AG09309 (cell line): ENCODE data around the gene ANLN.

Experiments
- DNase-seq: peaks from one replicate; pipeline ENCODE4 v3.0.0-alpha.2; 2010; ENCODE audit warnings: low read depth
- H3K4me3 ChIP-seq: 2 replicates; pipeline ENCODE4 v1.5.1; 2011; ENCODE audit warnings: mild to moderate bottlenecking, low read depth, low read length, moderate library complexity; ENCODE audit not compliant: control insufficient read depth
- CTCF ChIP-seq: IDR thresholded peaks from 2 replicates; pipeline ENCODE4 v1.5.1; 2011; ENCODE audit warnings: mild to moderate bottlenecking, low read depth, low read length, inconsistent platforms; ENCODE audit not compliant: insufficient read depth, control insufficient read depth; ENCODE audit errors: missing control alignments

Gene ANLN

GRCh38 chr7:36389371-36390198 is at the start of gene ANLN:
Gene ANLN, plus strand, starts transcription at chr7:36389862. Its CDS starts 165 bp downstream, at chr7:36390027.
- H3K4me3 ChIP-seq: peak within 1 kb of the TSS; percentile 64
- TF ChIP-seq CTCF: no peak
- DNase-seq: peak; percentile 74

- TF ChIP-seq CTCF: no peak
- no peak overlapping the region for H3K4me3 ChIP-seq
- DNase-seq: no peak
These were observed 46.1 kb upstream of the ANLN start for GRCh38 chr7:36343548-36343947.

- TF ChIP-seq CTCF: no peak
These were observed 45.0 kb upstream of the ANLN start for GRCh38 chr7:36344622-36345021.

GRCh38 chr7:36346260-36346831 is 43.3 kb upstream of the ANLN start:
- no peak for DNase-seq
- H3K4me3 ChIP-seq: no peak overlapping the region
- TF ChIP-seq CTCF: no peak

More at GRCh38 chr7:36344622-36345021, 45.0 kb upstream of the ANLN start:
- DNase-seq: no peak
- no peak overlapping the region for H3K4me3 ChIP-seq

- DNase-seq: no peak
- no peak for TF ChIP-seq CTCF
These were observed 41.4 kb upstream of the ANLN start for GRCh38 chr7:36348256-36348655.

GRCh38 chr7:36348771-36349170 is 40.9 kb upstream of the ANLN start:
- H3K4me3 ChIP-seq: no peak overlapping the region
- no peak for DNase-seq
- no peak for TF ChIP-seq CTCF

More at GRCh38 chr7:36348256-36348655, 41.4 kb upstream of the ANLN start:
- no peak overlapping the region for H3K4me3 ChIP-seq

- TF ChIP-seq CTCF: no peak
- H3K4me3 ChIP-seq: no peak overlapping the region
- DNase-seq: no peak
These were observed 40.0 kb upstream of the ANLN start for GRCh38 chr7:36349626-36350025.
